Measurements from ENCODE around the gene RFTN1.

RFTN1 gene

DNA sequence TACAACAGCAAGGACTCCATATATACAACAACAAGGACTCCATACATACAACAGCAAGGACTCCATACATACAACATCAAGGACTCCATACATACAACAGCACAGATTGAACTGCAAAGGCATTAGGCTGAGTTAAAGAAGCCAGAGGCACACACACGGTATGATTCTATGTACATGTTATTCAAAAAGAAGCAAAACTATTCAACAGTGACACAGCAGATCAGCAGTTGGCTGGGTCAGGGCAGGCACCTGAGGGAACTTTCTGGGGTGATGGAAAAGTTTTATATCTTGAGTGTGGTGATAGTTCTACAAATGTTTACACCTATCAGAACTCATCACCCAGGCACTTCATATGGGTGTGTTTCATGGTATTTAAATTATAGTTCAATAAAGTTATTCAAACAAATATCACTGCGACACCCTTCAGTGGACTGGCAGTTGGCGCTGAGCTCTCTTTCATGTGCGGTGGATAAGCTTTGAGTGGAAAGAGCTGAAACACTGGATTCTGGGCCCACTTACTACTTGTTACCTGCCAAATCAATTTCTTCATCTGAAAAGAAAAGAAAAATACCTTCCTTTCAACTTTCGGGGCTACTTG lies 28.0 kb downstream of the RFTN1 start:
- DNase-seq = no peak

DNA sequence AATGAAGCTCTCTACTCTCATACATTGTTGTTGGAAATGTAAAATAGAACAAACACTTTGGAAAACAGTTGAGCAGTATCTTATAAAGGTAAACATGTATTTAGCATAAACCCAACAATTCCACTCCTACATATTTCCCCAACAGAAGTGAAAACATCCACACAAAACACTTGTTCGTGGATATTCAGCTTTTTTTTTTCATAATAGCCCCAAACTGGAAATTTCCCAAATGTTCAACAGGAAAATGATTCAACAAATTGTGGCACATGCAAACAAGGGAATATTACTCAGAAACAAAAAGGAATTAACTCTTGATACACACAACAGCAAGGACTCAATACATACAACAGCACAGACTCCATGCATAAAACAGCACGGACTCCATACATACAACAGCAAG lies 28.5 kb downstream of the RFTN1 start:
- no peak for DNase-seq

GRCh38 chr3:16484216-16484615 lies 29.3 kb downstream of the RFTN1 start:
- no peak for DNase-seq

DNA sequence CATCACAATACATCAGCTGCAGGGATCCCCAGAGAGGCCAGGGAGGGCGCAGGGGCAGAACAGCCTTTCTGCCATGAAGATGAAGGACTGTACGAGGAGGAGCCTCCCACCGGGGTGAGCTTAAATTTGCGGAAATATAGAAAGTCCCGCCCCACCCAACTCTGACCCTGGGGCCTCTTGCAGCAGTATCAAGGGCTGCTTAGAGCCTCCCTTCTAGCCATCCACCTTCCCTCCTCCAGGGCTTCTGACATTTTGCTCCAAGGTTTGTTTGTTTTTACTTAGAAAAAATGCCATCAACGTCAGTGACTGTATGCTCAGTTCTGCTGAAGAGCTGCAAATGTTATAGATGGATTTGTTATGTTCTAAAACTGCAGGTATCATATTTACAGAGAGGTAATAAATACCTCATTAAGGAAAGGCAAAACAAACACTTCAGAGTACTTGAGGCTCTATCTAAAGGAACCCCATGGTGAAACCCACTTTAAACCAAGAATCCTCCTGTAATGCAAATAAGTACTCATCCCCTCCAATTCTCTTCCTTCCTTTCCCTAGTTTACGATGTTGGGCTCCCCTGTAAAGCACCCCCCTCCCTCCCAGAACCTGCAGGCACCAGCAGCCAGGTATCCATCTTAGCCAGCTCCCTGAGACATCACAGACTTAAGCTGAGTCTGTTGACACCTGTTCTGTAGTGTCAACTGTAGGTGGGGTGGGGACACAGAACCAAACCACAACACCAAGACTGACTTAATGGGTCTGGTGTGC lies 30.5 kb downstream of the RFTN1 start:
- DNase-seq = no peak

GRCh38 chr3:16482194-16482769 lies 31.2 kb downstream of the RFTN1 start:
- no peak for DNase-seq

- no peak for DNase-seq
These were observed 32.0 kb downstream of the RFTN1 start for GRCh38 chr3:16481546-16481897.

DNA sequence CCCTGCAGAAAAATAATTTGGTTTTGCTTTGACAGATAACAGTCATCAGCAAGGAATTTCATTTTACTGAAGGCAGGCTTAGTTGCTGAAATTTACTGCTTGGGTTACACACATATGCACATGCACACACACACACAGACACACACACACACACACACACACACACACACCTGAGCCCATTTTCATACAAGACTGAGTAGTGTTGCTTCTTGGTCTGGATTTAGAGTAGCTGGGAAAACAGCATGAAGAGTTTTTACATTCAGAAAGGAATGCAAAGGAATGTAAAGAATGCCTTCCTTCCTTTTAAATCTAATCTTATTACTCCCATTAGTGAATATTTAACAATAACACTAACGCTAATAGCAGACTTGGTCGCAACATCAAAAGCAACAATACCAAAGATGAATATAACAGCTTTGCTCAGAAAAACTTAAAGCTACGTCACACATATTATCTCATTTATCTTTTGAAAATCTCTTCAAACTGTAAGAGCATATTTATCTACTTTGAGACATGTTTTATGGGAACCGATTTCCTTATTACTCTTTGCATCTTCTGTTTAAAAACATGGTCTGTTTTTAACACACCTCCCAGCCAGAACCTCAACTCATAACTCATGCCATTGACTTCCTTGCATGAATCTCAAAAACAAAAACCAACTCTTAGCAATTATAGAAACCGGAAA lies 32.5 kb downstream of the RFTN1 start:
- peak; percentile 55 for DNase-seq

- DNase-seq = no peak
These were observed 35.0 kb downstream of the RFTN1 start for GRCh38 chr3:16478516-16478915.

GRCh38 chr3:16477521-16477920 lies 36.0 kb downstream of the RFTN1 start:
- no peak for DNase-seq

- no peak for DNase-seq
These were observed 36.4 kb downstream of the RFTN1 start for GRCh38 chr3:16477056-16477455.

- no peak for DNase-seq
These were observed 36.9 kb downstream of the RFTN1 start for GRCh38 chr3:16476636-16477035.

DNA sequence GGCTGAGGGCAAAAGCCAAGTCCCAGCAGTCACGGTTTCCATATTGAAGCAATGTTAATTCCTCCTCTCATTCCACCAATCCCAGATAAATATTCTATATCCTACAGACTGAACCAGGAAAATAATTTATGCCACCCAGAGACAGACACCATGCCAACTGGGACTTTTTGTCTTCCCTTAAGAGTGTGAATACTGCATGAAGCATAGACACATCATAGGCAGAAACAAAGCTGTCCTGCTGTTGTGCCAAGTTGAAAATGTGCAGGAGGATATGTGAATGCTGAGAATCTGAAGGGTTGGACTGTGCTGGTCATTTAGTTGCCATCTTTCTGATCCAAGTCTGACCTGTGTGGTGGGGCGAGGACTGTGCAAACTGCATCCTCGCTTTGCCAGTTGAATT lies 37.7 kb downstream of the RFTN1 start:
- no peak for DNase-seq

- no peak for DNase-seq
These were observed 38.6 kb downstream of the RFTN1 start for GRCh38 chr3:16474920-16475319.

DNA sequence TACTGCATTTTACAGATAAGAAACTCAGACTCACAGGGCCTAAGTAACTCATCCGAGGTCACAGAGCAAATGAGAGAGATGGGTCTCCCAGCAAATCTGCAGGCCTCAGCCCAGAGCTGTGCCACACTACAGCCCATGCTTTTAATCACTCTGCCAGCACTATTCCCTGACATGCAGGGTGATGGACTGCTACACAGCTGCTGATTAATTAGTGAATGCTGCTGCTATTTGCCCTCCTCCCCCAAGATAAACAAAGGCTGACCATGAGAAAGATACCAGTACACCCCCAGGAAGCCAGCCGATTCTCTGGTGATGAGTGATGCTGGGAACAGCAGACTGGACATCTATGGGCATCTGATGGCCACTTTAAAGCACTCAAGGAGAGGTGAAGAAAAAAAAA lies 39.3 kb downstream of the RFTN1 start:
- DNase-seq = no peak

- no peak for DNase-seq
These were observed 40.9 kb downstream of the RFTN1 start for GRCh38 chr3:16472593-16472992.

DNA sequence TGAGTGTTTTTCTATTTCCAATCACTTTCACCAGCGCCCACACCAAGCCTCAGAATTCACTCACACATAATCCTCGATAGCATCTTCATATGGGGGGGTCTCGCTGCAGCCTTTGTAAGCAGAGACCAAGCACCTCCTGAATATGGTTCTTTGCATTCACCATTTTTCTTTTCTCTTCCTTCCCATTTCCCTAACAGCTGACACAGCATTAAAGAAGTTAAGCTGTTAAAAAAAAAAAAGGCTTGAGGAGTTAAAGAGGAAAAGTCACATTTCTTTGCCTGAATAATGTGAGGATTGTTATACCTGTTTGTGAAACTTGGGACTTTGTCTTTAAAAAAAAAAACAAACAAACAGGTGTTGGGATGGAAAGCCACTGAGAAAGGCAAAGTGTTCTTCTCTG lies 41.6 kb downstream of the RFTN1 start:
- no peak for DNase-seq

- DNase-seq = no peak
These were observed 42.9 kb downstream of the RFTN1 start for GRCh38 chr3:16470590-16470989.

GRCh38 chr3:16468336-16469098 lies 45.0 kb downstream of the RFTN1 start:
- no peak for DNase-seq

GRCh38 chr3:16468002-16468335 lies 45.5 kb downstream of the RFTN1 start:
- no peak for DNase-seq

- DNase-seq = no peak
These were observed 46.1 kb downstream of the RFTN1 start for GRCh38 chr3:16467393-16467792.

DNA sequence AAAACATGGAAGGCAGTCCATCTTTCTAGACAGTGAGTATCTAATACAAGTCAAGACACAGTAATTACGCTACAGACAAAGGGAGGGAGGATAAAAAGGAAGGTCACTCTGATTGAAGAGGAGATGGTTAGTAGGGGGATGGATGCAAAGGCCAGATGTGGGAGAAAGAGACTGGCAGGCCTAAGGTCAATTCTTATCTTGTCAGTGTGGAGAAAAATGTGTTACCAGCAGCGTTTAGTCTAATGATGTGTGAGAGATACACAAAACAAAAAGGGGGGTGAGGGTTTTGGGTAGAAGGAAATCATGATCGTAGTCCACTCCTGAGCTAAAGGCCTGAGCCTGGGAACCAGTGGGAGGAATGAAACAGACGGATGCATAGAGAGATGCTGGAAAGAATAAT lies 46.7 kb downstream of the RFTN1 start:
- no peak for DNase-seq

DNA sequence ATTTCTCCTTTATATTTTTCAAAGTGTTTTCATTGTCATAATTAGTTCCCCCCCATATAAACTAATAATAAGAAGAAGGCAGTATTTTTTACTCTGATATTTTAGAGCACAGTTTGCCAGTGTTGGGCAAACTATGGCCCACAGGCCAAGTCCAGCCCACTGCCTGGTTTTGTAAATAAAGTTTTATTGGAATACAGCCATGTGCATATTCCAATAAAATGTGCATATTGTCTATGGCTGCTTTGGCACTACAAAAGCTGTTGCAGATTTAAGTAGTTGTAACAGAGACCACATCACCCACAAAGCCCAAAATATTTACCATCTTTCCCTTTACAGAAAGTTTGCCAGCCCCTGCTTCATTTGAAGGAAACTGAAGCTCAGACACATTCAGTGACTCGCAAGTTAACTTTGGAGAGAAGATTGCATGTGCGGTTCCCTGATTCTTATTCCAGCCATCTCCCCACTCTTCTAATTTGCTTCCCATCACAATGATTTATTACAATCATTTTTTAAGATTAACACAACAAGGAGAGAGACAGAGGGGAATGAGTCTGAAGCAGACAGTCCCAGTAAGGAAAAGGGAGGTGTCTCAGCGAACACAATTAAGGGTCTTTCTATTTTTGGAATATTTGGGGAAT lies 48.9 kb downstream of the RFTN1 start:
- DNase-seq = no peak

- no peak for DNase-seq
These were observed 49.6 kb downstream of the RFTN1 start for GRCh38 chr3:16463914-16464313.
